PFSK-1 (cell line): ENCODE measurements around the gene HCN2.

Experiments used
- FOXP2 ChIP-seq: optimal IDR thresholded peaks from 2 replicates; pipeline ENCODE3; 2011; ENCODE audit warnings: borderline replicate concordance, control low read depth, inconsistent platforms; ENCODE audit not compliant: insufficient read depth; ENCODE audit errors: extremely low read length, extremely low read depth
- POLR2AphosphoS5 ChIP-seq: IDR thresholded peaks from 2 replicates; pipeline ENCODE4 v1.6.1; 2012; ENCODE audit warnings: low read depth, mild to moderate bottlenecking, control low read depth, low read length, moderate library complexity
- SIN3A ChIP-seq: IDR thresholded peaks from 2 replicates; pipeline ENCODE4 v1.6.1; 2012; ENCODE audit warnings: mild to moderate bottlenecking, low read length, moderate library complexity, borderline replicate concordance; ENCODE audit not compliant: insufficient read depth
- TAF1 ChIP-seq: IDR thresholded peaks from 2 replicates; pipeline ENCODE4 v1.6.1; 2012; ENCODE audit warnings: low read length, control low read depth, borderline replicate concordance; ENCODE audit not compliant: insufficient read depth
- TF ChIP-seq, protein P1 (sequence below), 2 experiments: IDR thresholded peaks; 2 replicates each; pipeline versions ENCODE4 v1.6.1 to v1.8.0; 2011 to 2012; ENCODE audit warnings: low read depth in 2 of 2, low read length in 2 of 2, control low read depth in 1 of 2, inconsistent platforms in 1 of 2, mild to moderate bottlenecking in 1 of 2, moderate library complexity in 1 of 2; ENCODE audit not compliant: insufficient read depth in 1 of 2

Gene HCN2

DNA sequence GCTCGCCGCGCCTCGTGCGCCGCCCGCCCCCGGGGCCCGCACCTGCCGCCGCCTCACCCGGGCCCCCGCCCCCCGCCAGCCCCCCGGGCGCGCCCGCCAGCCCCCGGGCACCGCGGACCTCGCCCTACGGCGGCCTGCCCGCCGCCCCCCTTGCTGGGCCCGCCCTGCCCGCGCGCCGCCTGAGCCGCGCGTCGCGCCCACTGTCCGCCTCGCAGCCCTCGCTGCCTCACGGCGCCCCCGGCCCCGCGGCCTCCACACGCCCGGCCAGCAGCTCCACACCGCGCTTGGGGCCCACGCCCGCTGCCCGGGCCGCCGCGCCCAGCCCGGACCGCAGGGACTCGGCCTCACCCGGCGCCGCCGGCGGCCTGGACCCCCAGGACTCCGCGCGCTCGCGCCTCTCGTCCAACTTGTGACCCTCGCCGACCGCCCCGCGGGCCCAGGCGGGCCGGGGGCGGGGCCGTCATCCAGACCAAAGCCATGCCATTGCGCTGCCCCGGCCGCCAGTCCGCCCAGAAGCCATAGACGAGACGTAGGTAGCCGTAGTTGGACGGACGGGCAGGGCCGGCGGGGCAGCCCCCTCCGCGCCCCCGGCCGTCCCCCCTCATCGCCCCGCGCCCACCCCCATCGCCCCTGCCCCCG lies 26.5 kb downstream of the HCN2 start:
- no peak for TF ChIP-seq TAF1
- TF ChIP-seq, protein P1, sequence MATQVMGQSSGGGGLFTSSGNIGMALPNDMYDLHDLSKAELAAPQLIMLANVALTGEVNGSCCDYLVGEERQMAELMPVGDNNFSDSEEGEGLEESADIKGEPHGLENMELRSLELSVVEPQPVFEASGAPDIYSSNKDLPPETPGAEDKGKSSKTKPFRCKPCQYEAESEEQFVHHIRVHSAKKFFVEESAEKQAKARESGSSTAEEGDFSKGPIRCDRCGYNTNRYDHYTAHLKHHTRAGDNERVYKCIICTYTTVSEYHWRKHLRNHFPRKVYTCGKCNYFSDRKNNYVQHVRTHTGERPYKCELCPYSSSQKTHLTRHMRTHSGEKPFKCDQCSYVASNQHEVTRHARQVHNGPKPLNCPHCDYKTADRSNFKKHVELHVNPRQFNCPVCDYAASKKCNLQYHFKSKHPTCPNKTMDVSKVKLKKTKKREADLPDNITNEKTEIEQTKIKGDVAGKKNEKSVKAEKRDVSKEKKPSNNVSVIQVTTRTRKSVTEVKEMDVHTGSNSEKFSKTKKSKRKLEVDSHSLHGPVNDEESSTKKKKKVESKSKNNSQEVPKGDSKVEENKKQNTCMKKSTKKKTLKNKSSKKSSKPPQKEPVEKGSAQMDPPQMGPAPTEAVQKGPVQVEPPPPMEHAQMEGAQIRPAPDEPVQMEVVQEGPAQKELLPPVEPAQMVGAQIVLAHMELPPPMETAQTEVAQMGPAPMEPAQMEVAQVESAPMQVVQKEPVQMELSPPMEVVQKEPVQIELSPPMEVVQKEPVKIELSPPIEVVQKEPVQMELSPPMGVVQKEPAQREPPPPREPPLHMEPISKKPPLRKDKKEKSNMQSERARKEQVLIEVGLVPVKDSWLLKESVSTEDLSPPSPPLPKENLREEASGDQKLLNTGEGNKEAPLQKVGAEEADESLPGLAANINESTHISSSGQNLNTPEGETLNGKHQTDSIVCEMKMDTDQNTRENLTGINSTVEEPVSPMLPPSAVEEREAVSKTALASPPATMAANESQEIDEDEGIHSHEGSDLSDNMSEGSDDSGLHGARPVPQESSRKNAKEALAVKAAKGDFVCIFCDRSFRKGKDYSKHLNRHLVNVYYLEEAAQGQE (IDR thresholded peaks at IDR 0.05; ENCODE audit: insufficient read depth in 1 of 2, low read depth in 2 of 2, low read length in 2 of 2) = no peak
- TF ChIP-seq SIN3A = no peak
- TF ChIP-seq POLR2AphosphoS5 = no peak

DNA sequence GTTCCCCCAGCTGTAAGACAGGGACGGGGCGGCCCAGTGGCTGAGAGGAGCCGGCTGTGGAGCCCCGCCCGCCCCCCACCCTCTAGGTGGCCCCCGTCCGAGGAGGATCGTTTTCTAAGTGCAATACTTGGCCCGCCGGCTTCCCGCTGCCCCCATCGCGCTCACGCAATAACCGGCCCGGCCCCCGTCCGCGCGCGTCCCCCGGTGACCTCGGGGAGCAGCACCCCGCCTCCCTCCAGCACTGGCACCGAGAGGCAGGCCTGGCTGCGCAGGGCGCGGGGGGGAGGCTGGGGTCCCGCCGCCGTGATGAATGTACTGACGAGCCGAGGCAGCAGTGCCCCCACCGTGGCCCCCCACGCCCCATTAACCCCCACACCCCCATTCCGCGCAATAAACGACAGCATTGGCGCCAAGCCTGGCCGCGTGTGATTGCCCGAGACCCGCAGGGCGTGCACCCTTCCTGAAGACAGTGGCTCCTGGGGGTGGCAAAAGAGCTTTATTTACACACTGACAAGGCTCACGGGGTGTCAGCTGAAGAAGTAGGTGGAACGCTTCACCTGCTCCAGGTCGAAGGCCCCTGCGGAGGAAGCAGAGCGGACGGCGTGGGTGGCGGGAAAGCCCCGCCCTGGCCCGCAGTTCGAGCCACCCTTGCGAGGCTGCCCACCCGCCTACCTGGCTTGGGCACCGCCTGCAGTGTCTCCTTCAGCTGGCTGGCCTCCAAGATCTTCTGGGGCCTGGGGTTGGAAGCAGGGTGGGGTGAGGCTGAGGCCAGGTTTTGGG lies 27.3 kb downstream of the HCN2 start:
- TF ChIP-seq FOXP2 = no peak
- TF ChIP-seq POLR2AphosphoS5 = no peak
- no peak for TF ChIP-seq TAF1
- TF ChIP-seq, protein P1 (IDR thresholded peaks at IDR 0.05; ENCODE audit: insufficient read depth in 1 of 2, low read depth in 2 of 2, low read length in 2 of 2) = no peak
- no peak for TF ChIP-seq SIN3A

DNA sequence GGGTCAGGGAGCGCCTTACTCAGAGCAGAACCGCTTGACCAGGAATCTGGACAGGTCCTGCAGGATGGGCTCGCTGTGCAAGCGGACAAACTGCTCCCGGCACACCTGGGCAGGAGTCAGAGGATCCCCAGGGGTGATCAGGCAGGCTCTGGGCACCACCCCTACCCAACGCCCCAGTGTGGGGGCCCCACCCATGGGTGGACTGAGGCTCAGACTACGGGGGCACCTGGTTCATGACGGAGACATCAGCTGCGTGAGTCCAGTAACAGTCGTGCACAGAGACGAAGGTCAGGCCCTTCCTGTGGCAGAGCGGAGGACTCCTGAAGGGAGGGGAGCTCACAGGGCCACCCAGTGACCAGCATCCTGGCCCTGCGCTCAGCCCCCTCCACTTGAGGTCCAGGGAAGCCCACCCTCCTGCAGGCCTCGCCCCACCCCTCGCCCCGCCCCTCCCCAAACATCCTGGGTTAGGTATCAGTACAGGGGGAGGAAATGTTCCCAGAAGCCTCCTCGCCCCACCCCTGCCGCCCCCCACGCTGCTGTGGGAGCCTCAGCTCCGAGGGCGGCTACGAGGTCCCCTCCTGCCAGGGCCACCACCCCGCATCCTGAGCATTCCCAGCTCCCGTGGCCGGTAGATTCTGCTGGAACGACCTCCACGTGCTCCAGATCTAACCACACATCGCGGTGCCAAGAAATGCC lies 28.0 kb downstream of the HCN2 start:
- TF ChIP-seq TAF1 = no peak
- TF ChIP-seq POLR2AphosphoS5 = no peak
- TF ChIP-seq FOXP2 = no peak
- TF ChIP-seq SIN3A = no peak

DNA sequence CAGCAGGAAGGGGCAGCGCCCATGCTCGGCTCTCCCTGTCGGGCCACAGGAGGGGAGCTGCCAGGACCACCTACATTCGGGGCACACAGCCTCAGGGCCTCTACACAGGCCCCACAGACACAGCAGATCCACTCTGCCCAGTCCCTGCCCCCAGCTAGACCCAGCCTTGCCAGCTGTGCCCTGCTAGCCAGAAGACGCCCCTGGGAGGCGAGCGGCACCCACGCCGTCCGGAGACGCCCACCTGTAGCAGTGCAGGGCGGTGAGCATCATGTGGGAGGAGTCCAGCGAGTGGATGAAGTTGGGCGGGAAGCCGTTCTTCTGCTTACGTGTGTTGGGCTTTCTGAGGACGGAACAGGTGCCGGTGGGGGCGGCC lies 28.6 kb downstream of the HCN2 start:
- TF ChIP-seq TAF1 (no peak), FOXP2 (no peak), POLR2AphosphoS5 (no peak), SIN3A (no peak)
- TF ChIP-seq, protein P1 (IDR thresholded peaks at IDR 0.05; ENCODE audit: insufficient read depth in 1 of 2, low read depth in 2 of 2, low read length in 2 of 2) = no peak

DNA sequence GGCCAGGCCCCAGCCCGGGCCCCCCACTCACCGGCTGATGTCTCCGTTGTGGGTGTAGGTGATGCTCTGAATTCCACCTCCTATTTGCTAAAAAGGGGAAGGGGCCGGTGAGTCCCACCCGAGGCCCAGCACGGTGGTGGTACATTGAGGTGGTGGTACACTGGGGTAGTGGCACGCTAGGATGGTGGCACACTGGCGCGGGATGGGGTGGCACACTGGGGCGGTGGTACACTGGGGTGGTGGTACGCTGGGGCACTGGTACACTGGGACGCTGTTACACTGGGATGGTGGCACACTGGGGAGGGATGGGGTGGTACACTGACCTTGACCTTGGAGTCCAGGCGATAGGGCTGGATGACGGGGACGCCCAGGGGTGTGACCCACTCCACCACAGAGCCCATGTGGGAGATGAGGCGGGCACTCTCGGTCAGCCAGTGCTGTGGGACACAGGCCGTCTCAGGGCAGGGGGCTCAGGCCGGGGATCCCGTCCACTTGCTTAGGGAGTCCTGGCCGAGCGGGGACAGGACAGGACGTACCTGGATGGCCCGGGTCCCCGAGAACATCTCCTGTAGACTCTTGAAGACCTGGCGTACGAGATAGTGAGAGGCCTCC lies 29.1 kb downstream of the HCN2 start:
- no peak for TF ChIP-seq TAF1
- TF ChIP-seq, protein P1 (IDR thresholded peaks at IDR 0.05; ENCODE audit: insufficient read depth in 1 of 2, low read depth in 2 of 2, low read length in 2 of 2) = no peak
- TF ChIP-seq POLR2AphosphoS5 = no peak
- no peak for TF ChIP-seq FOXP2
- no peak for TF ChIP-seq SIN3A
